ENCODE measurements around the gene FAM240A.
A peak's percentile ranks its signal among the peaks of the same experiment; 100 is the strongest.
"Not testable (repeated sequence)": the region's sequence is repeated elsewhere in the genome, so short reads cannot be mapped to it uniquely, and the experiment has no call there.

FAM240A gene

DNA sequence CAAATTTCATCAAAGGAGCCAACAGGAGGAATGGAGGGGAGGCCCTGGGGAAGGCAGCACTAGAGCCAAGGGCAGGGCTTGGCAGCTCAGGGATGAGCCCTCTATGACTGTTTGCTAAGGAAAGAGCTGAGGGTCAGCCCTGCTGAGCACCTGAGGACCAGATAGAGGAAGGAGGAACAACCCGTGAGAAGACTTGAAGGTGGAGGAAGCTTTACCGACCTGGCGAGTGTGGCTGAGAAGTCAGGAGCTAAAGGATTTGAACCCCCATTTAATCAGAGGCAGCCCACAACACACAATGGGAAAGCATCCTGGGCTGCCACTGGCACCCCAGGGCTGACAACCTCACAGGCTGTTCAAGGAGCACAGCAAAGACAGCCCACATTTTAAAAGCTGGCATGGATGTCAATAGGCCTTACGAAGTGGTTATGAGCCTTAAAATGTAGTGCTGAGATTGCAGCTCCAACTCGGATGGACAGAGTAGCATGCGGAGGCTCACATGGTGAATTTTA is 25.5 kb upstream of the FAM240A start:
- no peak for DNase-seq (ENCODE audit: low read depth, low spot score)

- not testable (repeated sequence) for DNase-seq (ENCODE audit: low read depth, low spot score)
Observed at GRCh38 chr3:46587268-46587667, 25.1 kb upstream of the FAM240A start.

DNA sequence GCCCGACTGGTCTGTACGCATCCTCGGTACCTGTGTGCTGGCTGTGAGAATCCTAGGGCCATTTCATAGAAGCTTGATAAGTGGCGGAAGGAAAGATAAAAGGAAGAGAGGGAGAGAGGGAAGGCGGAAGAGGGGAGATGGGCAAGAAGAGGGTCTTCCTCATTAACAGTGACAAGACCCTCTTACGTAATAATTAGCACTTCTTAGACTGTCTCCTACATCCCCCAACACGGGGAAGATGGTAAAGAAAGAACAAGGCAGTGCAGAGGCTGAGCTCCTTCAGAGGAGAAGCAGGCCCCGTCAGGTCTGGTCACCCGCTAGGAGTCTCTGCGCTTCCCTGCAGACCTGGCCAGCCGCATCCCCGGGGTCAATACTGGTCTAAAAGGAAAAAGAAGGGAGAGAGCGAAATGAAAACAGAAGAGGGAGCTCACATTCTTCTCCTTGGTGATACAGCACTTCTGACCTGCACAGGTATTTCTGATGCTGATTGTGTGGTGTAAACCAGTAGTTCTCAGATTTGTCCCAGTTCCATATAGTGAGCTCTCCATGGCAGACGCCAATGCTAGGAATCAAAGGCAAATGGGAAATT is 19.0 kb upstream of the FAM240A start:
- DNase-seq (ENCODE audit: low read depth, low spot score), result no peak

GRCh38 chr3:46593979-46594378 is 18.3 kb upstream of the FAM240A start:
- DNase-seq (ENCODE audit: low read depth, low spot score), result no peak

- DNase-seq (ENCODE audit: low read depth, low spot score), result no peak
Observed at GRCh38 chr3:46594723-46595122, 17.6 kb upstream of the FAM240A start.

DNA sequence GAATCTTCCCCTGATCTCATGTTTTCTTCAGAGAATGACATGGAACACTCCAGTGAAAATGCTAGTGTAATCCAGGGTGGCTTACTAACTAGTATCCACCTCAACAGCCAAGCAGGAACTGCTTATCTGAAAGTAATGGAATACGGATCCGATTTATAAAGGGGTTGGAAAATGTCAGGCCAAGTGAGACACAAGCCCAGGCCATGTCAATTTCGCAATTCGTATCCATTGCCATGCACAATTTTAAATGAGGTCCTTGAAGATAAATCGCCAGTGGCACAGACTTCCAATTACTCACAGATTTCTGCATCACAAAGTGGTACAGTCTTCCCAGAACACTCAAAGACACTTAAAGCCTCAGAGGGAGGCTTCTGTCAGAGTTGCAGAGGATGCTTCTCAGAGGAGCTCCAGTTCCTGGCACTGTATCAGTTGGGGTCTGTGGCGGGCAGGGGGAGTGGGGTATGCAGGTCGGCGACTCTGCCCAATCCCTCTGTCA is 16.5 kb upstream of the FAM240A start:
- DNase-seq (ENCODE audit: low read depth, low spot score), result no peak

GRCh38 chr3:46599590-46599989 is 12.7 kb upstream of the FAM240A start:
- no peak for DNase-seq (ENCODE audit: low read depth, low spot score)

DNA sequence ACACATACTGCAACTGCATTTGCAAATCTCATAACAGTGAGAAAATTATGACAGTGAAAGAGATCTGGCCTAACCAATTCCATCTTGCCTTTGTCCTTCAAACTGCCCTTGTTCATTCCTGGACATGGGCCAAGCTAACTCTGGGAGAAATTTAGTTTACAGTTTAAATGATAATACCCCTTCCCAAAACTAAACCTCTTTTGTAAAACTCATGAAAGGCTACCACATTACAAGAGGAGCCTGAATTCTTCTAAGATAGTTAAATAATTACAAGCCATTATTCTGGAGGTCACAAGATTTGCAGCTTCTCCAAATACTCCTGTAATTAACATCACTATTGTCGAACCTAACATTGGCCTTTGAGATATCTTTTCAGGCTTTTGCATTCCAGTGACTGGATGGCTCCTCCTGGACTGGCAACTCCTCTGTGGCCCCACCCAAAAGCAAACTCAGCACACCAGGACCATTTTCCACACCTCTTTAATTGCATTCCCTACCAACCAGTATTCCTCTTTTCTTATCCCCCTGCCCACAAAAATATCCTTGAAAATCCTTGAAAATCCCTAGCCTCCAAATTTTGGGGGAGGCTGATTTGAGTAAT is 8.8 kb upstream of the FAM240A start:
- DNase-seq (ENCODE audit: low read depth, low spot score), result no peak

DNA sequence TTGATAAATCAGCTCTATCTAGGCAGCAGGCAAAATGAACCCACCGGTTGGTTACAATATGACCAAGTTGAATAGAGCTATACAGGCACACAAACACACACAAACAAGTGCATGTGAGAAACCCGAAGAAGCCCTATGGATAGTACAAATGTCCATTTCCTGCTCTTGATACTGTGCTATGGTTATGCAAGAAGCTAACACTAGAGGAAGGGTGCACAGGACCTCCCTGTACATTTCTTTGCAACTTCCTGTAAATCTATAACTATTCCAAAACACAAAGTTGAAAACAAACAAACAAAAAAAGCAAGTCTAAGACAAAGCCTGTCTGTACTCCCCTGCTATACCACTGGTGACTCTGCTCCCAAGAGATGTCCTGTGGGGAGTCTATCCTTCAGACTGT is 8.2 kb upstream of the FAM240A start:
- DNase-seq (ENCODE audit: low read depth, low spot score), result no peak

GRCh38 chr3:46607603-46608028 is 4.7 kb upstream of the FAM240A start:
- DNase-seq (ENCODE audit: low read depth, low spot score), result peak; percentile 73

- no peak for DNase-seq (ENCODE audit: low read depth, low spot score)
Observed at GRCh38 chr3:46609212-46609721, 3.1 kb upstream of the FAM240A start.

DNA sequence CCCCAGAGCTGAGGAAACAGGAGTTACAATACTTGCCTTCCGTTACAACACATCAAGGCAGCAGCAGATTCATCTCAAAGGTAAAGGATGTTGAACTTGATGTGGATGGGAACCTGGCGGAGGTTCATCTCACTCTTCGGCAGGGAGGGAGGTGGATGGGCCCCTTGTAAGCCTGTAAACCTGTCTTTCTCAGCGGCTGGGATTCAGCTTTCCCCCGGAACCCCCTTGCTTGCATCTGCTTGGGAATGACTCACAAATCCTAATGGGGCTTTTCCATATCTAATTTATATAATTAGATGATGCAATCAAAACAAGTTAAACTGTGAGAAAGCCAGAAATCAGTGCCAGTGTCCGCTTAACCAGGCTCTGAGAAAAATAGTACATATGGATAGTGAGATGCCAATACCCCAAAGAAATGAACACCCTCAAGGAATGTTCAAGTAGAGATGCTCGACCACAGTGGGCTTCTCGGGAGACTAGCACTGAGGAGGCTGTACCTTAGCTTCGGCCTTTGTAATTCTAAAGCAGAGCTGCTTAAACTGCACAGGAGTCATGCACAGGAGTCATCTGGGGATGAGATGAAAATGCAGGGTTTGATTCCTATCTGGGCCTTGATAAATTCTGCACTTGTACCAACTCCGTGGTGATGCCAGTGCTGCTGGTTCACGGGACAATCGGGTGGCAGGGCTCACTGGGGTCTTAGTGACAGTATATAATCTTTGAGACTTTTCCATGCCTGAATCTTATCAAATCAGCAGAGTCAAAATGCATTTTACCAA is 2.2 kb upstream of the FAM240A start:
- DNase-seq (ENCODE audit: low read depth, low spot score), result no peak

DNA sequence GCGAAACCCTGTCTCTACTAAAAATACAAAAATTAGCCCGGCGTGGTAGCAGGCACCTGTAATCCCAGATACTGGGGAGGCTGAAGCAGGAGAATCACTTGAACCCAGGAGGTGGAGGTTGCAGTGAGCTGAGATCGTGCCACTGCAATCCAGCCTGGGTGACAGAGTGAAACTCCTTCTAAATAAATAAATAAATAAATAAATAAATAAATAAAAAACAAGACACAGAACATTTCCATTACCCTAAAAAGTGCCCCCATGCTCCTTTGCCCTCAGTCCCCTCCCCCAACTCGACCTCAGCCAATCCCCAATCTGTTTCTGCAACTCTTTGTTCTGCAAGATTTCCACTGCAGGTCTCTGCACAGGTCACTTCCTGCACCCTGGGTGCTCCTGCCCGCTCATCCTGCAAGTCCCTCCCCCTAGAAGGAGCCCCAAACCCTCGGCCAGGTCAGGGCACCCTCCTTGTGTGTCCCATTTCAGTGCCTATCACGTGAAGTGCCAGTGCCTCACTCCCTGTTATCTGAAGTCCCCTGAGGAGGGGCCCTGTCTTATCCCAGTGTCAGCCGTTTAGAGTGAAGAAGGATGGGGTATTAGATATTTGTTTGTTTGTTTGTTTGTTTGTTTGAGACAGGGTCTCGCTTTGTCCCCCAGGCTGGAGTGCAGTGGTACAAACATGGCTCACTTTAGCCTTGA is 1.1 kb downstream of the FAM240A start:
- no peak for DNase-seq (ENCODE audit: low read depth, low spot score)

DNA sequence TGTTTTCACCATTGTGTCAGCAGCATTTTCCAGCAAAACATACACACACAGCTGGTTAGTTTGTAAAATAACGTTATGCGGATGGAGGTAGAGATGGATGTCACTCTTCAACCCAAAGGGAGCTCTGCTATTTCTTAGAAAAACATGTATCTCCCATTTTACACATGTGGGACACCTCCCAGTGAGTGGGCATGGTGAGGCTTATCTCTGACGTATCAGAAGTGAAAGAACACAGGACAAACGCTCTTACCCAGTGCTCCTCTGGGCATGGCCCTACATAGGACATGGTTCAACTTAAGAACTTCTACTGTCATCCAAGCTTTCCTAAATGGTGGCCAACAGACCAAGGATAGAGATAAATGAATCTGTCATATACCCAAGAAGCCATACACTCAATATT is 2.1 kb downstream of the FAM240A start:
- no peak for DNase-seq (ENCODE audit: low read depth, low spot score)

- no peak for DNase-seq (ENCODE audit: low read depth, low spot score)
Observed at GRCh38 chr3:46615050-46615775, 2.9 kb downstream of the FAM240A start.

DNA sequence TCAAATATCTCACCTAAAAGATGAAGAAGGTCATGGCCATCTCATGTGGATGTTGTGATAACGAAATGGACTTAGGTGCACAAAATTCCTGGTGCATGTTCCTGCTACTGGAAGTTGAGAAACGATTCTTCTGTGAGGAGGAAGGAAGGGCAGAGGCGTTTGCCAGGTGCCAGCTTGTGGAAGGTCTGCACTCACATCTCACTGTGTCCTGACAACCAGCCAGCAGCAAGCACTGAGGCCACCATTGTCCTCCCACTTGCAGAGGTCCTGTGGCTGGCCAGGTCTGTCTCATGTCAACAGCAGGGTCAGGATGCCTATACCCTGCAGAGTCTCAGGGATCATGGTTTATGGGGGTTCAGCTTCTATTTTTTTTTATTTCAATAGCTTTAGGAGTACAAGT is 3.7 kb downstream of the FAM240A start:
- no peak for DNase-seq (ENCODE audit: low read depth, low spot score)

- DNase-seq (ENCODE audit: low read depth, low spot score), result no peak
Observed at GRCh38 chr3:46617941-46618340, 5.6 kb downstream of the FAM240A start.

GRCh38 chr3:46619845-46620778 is 7.8 kb downstream of the FAM240A start:
- peak; percentile 80 for DNase-seq (ENCODE audit: low read depth, low spot score)

GRCh38 chr3:46624533-46624932 is 12.2 kb downstream of the FAM240A start:
- DNase-seq (ENCODE audit: low read depth, low spot score), result no peak

DNA sequence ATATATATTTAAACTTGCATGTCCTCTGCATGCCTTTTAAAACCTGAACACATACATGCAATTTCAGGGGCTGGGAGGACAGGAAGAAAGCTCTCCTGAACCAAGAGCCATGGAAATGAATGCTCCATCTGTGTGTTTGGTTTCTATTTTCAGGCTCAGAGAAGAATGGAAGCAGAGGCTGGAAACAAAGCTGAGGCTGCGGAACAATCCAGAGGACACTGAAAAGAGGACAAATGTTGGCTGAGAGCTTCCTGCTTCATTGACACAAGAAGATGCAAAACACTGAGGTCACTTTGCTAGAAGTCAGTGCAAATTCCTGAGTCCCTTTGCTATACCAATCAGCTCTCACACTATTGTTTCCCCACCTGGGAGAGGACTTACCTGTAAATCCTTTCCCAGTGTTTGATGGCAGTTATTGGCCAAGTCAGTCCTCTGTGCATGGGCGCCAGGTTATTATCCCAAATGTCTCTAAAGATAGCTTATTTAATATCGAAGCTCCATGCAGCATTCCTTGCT is 12.7 kb downstream of the FAM240A start:
- no peak for DNase-seq (ENCODE audit: low read depth, low spot score)
